A549 (cell line): ENCODE measurements around the gene MALRD1.

ENCODE experiments used
- MAFK ChIP-seq: fragments of 450-650 bp; IDR thresholded peaks from 2 replicates; pipeline ENCODE4 v1.6.1; 2014; ENCODE audit not compliant: partially characterized antibody
- MAZ ChIP-seq: fragments of 150-350 bp; IDR thresholded peaks from 2 replicates; pipeline ENCODE4 v1.6.1; 2014; ENCODE audit warnings: antibody characterized with exemption, low read depth, low read length, borderline replicate concordance
- POLR2A ChIP-seq: IDR thresholded peaks from 2 replicates; pipeline ENCODE4 v1.6.1; 2012; ENCODE audit warnings: mild to moderate bottlenecking, low read length
- ZFP36 ChIP-seq: fragments of 450-650 bp; IDR thresholded peaks from 2 replicates; pipeline ENCODE4 v1.6.1; 2014; ENCODE audit warnings: borderline replicate concordance; ENCODE audit not compliant: partially characterized antibody
- TF ChIP-seq, protein P1 (sequence below): fragments of >200 bp; sonication (Bioruptor Twin); formaldehyde crosslinking; IDR thresholded peaks from 3 replicates; pipeline ENCODE4 v1.5.1; 2016

DNA sequence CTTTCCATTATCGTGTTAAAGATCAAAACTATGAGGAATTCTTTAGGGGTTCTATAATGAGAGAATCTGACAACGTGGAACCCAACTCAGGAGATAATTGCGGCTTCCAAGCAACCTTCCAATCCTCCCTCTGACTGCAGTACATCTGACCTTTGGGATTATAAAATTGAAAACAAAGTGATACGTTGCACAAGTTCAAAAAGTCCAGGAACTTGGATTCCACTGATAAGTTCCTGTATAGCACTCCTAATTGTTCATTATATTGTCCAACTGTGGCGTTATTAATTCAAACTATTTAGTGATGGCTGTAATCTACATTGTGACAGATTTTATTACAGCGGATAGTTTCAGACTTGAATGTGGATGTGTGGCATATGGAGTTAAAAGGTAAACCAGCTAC lies 15.4 kb downstream of the MALRD1 start:
- TF ChIP-seq, protein P1, sequence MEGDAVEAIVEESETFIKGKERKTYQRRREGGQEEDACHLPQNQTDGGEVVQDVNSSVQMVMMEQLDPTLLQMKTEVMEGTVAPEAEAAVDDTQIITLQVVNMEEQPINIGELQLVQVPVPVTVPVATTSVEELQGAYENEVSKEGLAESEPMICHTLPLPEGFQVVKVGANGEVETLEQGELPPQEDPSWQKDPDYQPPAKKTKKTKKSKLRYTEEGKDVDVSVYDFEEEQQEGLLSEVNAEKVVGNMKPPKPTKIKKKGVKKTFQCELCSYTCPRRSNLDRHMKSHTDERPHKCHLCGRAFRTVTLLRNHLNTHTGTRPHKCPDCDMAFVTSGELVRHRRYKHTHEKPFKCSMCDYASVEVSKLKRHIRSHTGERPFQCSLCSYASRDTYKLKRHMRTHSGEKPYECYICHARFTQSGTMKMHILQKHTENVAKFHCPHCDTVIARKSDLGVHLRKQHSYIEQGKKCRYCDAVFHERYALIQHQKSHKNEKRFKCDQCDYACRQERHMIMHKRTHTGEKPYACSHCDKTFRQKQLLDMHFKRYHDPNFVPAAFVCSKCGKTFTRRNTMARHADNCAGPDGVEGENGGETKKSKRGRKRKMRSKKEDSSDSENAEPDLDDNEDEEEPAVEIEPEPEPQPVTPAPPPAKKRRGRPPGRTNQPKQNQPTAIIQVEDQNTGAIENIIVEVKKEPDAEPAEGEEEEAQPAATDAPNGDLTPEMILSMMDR: no peak
- TF ChIP-seq MAZ: no peak
- no peak for TF ChIP-seq POLR2A
- no peak for TF ChIP-seq ZFP36
- no peak for TF ChIP-seq MAFK
